Stimulated activated CD4-positive, alpha-beta T cell treated with anti-CD3 and anti-CD28 coated beads, TNF-alpha, amount 100 ng/mL, for 1 hour (primary cell): ENCODE measurements around the gene PPM1H.
"Not testable (repeated sequence)": the region's sequence is repeated elsewhere in the genome, so short reads cannot be mapped to it uniquely, and the experiment has no call there.

ENCODE experiments used
- DNase-seq, 3 donors: peaks; one replicate each; pipeline ENCODE4 v3.0.0-alpha.2; 2020; ENCODE audit warnings: low read depth in 3 of 3, low spot score in 1 of 3

Gene PPM1H

GRCh38 chr12:62910549-62911169 is 24.3 kb downstream of the PPM1H start:
- DNase-seq, result no peak

- no peak for DNase-seq
Observed at GRCh38 chr12:62909340-62909739, 25.6 kb downstream of the PPM1H start.

DNA sequence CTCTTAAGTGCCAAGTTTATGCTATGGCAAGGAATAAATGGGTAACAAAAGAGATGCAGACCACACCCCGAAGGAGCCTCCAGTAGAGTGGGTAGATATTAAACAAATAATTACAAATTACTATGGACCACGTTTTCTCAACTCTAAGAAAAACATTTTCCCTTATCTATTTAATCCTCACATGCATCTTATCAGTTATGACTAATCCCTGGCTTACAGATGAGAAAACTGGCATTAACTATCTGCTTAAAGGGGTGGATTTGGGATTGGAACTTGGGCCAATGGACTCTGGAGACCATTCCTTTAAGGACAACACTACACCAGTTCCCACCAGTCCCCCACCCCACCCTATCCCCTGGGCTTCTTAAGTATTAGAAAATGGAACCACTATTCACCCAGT is 26.3 kb downstream of the PPM1H start:
- no peak for DNase-seq

- no peak for DNase-seq
Observed at GRCh38 chr12:62907561-62907960, 27.4 kb downstream of the PPM1H start.

GRCh38 chr12:62907078-62907477 is 27.9 kb downstream of the PPM1H start:
- no peak for DNase-seq

GRCh38 chr12:62903151-62903550 is 31.8 kb downstream of the PPM1H start:
- DNase-seq, result no peak

DNA sequence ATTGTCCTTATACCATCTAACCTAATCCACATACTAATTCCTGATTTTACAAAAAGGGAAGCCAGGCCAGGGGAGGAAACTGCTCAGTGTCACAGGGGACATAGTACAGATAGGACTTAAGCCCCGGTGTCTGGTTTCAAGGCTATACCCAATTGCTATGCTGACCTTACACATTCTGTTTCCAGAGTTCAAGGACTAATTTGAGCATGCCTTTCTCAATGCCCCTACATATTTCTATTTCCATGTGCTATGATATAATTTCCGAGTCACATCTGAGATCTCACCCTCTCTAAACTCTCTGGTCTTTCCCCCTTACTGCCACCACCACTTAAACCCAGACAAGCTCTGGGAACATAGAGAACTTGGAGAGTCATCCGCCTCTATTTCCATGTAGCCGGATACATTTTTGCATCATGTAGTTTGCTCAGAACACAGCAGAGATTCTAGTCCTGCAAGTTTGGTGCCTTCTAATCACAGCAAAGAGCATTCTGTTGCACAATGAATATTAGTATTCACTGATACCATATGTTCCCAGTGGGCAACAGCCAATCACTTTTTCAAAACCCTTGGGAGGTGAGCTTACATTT is 34.2 kb downstream of the PPM1H start:
- DNase-seq, result no peak

DNA sequence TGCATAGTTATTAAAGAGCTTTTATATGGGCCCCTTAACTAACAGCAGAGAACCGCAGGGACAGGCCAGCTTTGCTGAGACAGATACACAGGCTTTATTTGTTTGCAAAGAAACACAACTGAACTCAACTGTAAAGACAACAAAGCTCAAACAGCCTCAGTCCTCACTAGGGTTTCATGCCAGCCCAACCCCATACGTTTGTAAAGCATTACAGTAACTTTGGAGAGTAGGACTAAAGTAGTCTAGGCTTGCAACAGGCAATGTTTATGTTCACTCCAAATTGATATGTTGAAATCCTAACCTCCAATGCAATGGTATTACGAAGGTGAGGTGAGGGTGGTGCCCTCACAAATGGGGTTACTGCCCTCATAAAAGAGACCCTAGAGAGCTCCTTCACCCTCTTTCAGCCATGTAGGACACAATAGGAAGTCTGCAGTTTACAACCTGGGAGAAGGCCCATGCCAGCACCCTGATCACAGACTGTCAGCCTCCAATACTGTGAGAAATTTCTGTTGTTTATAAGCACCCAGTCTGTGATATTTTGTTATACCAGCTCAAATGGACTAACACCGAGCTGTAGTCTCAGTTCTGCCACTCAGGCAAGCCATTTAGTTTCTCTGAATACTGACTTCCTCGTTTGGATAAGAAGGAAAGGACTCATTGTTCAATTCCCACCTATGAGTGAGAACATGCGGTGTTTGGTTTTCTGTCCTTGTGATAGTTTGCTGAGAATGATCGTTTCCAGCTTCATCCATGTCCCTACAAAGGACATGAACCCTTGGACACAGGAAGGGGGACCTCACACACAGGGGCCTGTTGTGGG is 35.2 kb downstream of the PPM1H start:
- no peak for DNase-seq

- DNase-seq, result no peak
Observed at GRCh38 chr12:62898526-62898925, 36.4 kb downstream of the PPM1H start.

- DNase-seq, result no peak
Observed at GRCh38 chr12:62895351-62895877, 39.5 kb downstream of the PPM1H start.

DNA sequence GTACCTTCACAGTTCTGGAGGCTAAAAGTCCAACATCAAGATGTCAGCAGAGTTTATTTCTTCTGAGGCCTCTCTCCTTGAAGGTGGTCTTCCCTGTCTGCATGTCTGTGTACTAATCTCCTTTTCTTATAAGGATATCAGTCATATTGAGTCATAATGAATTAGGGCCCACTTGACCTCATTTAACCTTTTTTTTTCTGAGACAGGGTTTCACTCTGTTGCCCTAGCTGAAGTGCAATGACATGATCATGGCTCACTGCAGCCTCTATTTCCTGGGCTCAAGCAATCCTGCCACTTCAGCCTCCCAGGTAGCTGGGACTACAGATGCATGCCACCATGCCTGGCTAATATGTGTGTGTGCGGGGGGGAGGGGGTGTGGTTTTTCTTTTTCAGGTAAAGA is 41.7 kb downstream of the PPM1H start:
- DNase-seq, result no peak

- no peak for DNase-seq
Observed at GRCh38 chr12:62891805-62892549, 43.0 kb downstream of the PPM1H start.

- no peak for DNase-seq
Observed at GRCh38 chr12:62888454-62889110, 46.4 kb downstream of the PPM1H start.

GRCh38 chr12:62886796-62887195 is 48.2 kb downstream of the PPM1H start:
- DNase-seq, result no peak

DNA sequence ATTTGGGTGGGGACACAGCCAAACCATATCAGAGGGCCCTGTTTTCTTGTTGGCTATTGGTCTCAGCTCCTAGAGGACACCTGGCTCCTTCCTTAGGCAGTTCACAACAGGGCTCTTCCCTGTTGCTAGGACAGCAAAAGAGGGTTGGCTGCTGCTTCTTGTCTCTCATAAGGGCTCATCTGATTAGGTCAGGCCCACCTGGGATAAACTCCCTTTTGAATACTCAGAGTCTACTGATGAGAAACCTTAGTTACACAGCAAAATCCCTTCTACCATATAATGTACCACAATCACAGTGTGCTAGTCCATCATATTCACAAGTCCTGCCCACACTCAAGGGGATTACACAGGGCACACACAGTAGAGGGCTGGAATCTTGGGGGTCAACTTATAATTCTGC is 49.7 kb downstream of the PPM1H start:
- no peak for DNase-seq

- DNase-seq, result not testable (repeated sequence)
Observed at GRCh38 chr12:62884832-62885231, 50.1 kb downstream of the PPM1H start.

DNA sequence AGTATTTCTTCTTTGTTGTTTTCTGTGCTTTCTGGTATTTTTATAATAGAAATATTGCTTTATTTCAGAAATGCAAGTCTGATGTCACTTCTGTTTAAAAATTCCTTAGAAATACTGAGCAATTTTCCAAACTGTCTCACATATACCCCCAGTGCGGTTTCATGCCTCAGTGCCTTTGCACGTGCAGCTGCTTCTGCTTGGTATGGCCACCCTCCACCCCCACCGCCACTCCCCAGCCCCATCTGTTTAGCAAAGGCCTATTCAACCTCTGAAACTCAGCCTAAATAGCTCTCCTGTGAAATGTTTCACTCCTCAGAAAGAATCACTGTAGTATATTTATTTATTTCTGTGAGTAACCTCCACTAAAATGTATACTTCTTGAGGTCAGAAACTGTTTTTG is 52.3 kb downstream of the PPM1H start:
- no peak for DNase-seq

DNA sequence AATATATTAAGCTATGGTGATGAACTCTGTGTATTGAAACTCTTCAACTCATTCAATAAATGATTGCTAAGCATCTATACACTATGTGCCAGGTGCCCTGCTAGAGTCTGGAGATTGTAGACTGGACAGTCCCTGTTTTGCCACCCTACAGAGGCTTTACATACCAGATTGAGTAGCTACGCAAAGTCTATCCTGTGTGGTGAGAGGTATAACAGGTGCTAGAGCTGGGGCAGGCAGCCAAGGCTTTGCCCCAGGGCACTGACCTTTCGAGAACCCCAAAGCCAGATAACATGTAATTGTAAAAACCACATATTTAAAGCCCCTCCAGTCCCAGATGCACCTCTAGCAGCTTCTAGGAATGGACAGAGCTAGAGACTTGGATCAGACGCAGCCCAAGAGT is 52.8 kb downstream of the PPM1H start:
- DNase-seq, result no peak

DNA sequence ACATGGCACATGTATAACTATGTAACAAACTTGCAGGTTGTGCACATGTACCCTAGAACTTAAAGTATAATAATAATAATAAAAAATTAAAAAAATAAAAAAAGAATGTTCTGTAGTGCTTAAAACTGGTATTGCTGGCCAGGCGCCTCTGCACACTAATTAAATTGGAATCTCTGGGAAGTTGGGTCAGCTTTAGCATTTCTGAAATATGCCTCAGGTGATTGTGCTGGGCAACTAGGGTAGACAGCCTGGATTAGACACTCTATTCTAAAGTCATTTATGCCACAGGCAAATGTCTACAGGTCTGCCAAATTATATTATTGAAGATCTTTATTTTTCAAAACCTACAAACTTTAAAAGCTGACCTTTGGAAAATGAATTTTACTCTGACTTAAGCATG is 55.3 kb downstream of the PPM1H start:
- DNase-seq, result no peak

- not testable (repeated sequence) for DNase-seq
Observed at GRCh38 chr12:62879228-62879627, 55.7 kb downstream of the PPM1H start.

DNA sequence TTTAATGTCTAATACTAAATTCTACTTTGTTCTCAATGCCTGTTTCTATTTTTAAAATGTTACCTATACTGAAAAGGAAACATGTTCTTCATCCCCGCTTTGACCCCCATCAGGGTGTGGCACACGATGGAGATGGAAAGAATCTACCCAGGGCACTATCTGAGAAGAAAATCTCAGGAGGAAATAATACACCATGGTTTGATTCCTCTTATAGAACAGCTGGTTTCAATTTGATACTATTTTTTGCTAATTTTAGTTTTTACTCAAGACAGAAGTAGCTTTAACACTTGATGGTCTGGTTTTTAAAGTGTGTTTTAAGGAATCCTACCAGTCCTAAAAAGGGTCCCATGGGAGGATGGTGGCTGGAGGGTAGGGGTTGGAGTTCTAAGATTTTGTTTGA is 56.7 kb downstream of the PPM1H start:
- DNase-seq, result no peak
